CD4-positive, alpha-beta T cell treated with Interleukin-4 for 4 hours (primary cell): ENCODE data around the gene KAZALD1.
A peak's percentile ranks its signal among the peaks of the same experiment; 100 is the strongest.

Experiments used
- DNase-seq: peaks from one replicate; pipeline ENCODE4 v3.0.0-alpha.2; 2020

Gene KAZALD1

DNA sequence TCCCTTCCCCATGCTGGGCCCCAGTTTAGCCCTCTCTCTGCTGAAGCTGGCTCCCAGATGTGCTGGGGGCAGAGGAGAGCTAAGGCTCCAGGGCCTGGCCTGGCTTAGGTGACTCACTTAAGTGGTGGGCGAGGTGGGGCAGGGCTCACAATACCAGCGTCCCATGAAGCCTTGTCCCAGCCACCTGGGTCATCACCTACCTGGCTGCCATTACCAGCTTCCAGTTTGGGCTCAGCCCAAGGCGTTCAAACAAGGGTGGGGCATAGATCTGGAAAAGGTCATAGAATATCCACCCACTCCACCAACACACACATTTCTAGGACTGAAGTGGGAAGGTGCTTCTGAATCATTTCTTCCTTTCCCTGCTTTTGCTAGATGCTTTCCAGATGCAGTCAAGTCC, 8.3 kb downstream of the KAZALD1 start:
- DNase-seq, result no peak

DNA sequence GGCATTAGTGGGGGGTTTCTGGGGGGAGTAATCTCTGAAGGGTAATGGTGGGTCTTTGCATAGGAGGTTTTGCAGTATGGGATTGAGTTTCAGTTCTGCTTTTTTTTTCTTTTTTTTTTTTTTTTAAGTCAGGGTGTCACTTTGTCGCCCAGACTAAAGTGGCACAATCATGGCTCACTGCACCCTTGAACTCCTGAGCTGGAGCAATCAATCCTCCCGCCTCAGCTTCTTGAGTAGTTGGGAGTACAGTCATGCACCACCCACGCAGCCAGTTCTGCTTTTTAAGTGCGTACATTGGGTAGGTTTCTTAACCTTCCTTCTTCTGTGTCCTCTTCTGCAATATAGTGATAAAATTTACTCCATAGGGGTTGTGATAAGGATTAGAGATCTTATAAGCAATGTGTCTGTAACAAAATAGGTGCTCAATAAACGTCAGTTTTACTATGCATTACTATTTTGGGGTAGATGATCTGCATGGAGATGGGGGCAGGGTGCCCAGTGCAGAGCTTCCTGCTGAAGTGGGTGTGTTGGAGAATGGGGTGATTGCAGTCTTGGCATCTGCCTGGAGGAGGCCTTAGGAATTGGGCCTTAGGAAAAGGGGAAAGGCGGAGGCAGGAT, 9.6 kb downstream of the KAZALD1 start:
- peak; percentile 23 for DNase-seq

DNA sequence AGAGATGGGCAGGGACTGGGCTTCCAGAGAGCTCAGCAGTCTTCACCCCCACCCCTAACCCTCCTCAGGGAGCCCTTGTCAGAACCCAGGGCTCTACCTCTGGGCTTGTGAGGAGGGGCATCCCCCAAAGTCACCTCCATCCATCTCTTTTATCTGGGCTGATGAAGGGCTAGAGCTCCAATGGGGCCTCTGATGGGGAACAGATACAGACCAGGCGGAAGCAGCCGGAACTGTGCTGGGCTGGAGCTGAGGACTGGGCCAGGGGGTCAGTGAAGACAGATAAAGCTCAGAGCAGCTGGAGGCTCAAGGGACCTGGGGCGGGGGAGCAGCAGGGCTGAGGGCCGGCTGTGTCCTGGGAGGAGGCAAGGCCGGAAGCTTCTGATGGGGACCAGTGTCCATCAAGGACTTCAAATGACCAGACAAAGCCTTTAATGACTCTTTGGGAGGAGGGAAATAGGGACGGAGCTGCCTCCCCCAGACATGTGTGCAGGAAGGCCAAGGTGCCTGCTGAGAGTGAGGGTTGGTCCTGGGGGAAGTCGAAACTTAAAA, 10.2 kb downstream of the KAZALD1 start:
- no peak for DNase-seq

DNA sequence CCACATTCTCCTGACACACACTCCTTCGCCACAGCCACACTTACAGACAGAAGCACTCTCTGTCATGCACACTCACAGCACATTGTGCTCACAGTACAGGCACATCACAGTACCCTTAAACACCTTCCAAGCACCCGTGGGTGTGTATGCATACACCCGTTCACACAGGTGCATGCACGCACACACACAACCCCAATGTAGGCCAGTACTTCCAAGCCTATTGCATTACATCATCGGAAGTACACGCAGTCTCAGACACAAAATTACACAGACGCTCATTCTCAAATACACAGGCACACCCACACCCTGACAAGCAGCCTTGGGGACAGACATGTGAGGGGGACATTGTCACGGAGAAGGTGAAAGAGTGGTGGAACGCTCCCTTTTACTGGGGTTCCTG, 11.1 kb downstream of the KAZALD1 start:
- no peak for DNase-seq

DNA sequence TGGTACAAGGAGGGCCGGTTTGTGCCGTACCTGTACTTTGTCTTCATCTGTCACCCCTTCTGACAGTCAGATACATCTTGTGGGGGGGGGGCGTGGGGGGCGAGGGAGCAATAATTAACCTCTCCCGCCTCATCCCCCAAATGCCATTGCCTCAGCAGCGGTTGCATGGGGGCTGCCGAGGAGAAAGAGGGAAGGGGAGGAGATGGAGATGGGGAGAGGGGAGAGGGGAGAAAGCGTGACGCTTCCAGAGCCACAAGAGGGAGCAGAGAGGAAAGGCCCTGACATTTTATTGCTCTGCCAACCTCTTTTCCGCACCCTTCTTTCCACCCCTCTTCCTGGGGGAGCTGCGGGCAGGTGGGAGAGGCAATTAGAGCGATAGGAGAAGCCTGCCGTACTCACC, 11.8 kb downstream of the KAZALD1 start:
- DNase-seq, result no peak

DNA sequence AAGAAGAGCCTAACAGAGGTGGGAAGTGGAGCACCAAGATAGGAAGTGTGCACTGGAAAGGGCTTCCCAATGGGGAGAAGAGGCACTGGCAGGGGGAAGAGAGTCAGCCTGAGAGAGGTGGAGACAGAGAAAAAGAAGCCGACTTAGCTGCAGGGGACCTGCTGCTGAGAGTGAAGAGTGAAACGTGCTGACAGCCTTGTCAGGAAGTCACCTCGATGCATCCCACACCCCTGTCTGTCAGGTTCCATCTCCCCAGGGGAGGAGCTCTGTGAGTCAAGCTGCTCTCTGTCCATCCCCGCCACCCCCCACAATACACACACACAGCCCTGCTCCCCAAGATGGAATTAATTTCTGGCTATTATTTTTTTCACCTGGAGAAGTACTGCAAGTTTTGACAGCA, 14.0 kb downstream of the KAZALD1 start:
- DNase-seq, result no peak

DNA sequence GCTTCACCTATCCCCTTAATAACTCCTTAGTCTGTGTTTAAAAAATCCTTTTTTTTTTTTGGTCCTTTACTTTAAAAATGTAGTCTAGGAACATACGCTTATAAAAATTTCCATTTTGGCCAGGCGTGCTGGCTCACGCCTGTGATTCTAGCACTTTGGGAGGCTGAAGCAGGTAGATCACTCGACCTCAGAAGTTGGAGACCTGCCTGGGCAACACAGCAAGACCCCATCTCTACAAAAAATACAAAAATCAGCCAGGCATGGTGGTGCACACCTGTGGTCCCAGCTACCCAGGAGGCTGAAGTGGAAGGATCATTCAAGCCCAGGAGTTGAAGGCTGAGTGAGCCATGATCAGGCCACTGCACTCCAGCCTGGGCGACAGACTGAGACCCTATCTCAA, 14.8 kb downstream of the KAZALD1 start:
- no peak for DNase-seq

DNA sequence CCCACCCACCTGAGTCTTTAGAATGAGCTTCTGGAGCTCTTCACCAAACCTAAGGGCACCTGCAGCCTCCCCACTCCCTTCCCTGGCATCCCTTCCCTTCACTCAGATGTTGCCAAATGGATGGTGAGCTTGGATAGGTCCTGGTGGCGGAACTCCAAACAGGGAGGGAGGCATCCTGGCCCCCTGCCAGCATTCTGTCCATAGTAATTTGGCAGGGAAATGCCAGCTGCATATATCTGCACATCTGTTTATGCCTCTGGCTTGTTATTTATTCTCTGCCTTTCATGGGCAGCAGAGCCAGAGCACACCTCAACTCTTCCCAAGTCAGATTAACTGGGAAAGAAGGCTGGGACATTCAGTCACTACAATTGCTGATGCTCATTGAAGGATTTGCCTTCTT, 18.1 kb downstream of the KAZALD1 start:
- no peak for DNase-seq

DNA sequence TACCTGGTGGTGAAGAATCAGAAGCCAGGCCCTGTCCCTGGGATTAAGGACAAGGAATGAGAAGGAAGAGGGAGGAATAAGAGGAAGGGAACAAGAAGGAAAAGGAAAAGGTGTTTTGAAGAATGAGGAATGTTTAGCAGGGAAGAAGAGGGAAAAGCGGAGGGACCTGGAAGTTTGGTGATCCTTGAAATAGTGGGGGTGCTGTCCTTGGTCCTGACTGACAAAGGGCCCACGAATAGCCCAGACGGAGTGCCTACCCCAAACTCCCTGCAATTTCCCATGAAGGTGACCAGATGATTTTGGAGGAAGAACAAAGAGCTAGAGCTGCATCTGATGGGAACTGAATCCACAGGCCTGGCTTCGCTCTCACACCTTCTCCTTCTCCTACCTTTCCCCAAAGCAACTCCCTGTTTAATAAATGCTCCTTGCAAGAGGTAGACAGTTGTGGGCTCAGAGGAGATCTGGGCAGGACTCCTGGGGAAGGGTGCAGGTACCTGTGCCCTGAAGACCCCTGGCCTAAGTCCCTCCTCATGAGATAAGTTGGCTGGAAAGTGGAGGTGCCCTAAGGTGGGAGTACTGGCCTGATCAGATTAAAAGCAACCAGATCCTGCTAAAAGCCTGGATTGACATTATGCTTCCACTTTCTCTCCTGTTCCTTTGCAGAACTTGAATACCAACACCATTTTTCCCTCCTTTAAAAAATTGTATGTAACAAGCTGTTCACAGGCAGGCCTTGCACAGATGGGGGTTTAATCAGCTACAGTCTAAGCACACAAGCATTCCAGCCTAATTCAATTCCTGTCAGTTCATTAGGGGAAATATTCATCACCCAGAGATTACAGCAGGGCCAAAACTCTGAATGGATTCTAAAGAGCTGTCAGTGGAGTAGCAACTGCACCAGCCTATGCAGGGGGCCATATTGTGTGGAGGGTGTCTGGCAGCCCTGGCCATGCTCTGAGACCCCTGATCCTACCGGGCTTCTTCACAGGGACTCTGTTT, 19.4 kb downstream of the KAZALD1 start:
- no peak for DNase-seq

DNA sequence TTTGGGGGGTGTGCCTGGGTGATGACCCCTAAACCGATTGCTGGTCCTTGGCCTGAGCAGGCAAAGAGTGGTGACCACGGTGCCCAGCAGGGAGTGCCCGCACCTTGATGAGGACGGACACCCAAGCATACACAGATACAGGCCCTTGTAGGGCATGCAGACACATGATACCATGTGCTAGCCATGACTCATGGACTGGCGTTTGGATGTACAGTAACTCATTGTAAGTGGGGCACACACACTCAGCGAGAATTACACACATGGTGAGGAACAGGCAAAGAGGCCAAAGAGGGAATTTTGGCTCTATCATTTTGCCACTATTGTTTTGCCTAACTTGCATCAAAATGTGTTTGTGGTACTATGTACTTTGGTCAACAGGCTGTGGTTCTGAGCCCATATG, 24.1 kb downstream of the KAZALD1 start:
- no peak for DNase-seq

DNA sequence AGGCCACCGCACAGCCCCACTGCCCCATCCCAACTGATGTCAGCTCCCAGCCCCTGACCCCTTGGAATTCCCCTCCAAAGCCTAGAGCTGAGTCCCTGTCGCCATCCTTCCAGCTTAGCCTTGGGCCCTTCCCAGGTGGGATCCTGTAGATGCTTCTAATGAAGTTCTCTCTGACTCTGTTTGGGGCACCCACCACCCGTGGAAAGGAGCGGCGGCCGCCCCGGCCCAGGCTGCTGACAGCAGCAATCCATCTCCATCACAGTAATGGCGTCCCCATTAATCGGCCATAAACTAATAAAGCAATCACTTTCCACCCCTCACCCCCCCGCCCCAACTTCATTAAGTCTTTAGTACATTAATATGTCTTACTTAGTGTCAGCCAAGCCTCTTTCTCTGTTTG, 25.6 kb downstream of the KAZALD1 start:
- DNase-seq, result no peak

DNA sequence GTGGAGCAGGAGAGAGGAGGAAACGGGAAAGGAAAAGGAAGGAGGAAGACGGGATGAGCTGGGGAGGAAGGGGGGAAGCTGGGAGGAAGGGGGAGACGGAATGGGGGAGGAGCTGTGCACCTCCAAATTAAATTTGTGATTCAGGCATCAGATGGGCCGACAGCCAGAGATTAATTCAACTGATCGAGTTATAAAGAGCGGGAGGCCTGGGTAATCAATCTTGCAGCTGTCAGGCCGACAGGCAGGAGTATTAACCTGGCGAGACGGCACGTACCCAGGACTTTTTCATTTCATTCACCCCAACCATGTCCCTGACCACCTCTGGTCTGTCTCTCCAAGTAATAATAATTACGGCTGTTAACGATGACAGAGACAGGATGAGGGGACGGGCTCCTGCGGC, 26.2 kb downstream of the KAZALD1 start:
- no peak for DNase-seq

DNA sequence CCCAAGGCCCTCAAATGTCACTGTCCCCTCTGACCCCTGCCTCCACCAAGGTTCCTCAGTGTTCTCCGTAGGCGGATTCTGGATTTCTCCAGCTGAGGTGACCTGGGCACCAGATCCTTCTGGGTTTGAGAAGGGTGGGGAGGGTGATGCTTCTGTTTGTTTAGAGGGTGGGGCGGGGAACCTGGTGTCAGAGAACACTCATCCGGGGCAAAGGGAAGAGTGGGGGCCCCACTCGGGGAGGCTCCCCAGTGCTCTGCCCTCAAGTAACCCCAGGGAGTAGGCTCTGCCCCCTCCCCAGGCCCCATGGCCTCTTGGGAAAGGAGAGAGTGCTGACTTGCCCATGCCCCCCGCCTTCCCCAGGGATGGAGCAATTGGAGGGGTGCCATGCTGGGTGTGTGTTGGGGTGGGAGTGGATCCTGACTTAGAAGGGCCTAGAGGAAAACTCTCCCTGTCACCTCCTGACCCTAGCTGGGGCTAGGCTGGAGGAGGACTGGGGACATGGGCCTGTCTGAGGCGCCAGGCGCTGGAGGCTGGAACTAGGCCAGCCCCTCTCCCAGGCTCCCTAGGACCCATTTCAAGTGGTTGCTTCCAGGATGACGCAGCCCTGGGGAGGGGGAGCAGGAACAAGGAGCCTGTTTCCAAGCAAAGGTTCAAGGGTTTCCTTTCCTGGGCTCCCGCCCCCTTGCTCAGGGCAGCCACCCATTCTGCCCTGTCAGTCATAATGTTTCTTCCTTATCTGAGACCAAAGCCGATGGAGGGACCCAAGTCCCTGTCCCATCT, 27.9 kb downstream of the KAZALD1 start:
- DNase-seq, result no peak

DNA sequence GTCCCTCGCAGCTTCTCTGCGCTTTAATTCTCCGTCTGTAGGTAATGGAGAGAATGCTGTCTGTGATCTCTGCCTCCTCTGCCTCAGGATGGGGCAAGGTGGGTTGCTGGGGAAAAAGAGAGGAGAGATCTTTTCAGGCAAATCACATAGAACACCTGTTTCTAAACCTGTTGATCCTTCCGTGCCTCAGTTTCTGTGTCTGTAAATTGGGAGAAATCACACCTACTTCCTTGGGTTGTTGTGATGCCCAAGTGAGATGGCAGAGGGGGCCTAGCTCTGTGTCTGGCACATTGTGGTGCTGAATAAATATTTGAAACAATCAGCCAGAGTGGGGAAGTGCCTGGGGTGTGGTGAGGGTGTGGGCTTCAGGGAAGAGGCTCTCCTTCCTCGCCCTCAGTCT, 28.8 kb downstream of the KAZALD1 start:
- no peak for DNase-seq

DNA sequence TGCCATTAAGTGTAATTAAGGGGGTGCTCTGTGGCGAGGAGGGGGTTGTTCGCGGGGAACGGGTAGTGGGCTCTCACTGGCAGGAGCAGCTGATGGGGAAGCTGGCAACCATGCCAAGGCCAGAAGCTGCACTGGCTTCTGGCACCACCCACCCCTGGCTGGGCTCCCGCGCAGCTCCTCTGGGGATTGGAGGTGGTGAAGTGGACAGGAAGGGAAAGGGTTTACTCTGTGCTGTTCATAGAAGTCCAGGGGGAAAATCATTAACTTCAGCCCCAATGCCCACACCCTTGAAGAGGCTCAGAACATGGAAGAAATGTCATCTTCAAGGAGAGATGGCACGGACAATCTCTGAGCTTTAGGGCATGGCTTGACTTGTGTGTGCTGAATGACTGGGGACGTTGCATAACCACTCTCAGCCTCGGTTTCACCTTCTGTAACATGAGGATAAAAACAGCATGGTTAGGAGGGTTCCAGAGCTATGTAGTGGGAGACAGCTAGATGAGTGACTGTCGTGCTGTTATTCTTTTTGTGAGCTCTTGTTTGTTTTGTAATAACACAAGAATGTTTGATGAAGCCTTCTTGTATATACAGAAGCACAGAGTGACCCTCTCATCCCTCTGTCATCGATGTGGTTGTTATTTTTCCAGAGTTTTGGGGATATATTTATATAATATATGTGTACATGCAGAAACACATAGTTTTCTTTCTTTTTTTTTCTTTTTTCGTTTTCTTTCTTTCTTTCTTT, 29.9 kb downstream of the KAZALD1 start:
- no peak for DNase-seq

DNA sequence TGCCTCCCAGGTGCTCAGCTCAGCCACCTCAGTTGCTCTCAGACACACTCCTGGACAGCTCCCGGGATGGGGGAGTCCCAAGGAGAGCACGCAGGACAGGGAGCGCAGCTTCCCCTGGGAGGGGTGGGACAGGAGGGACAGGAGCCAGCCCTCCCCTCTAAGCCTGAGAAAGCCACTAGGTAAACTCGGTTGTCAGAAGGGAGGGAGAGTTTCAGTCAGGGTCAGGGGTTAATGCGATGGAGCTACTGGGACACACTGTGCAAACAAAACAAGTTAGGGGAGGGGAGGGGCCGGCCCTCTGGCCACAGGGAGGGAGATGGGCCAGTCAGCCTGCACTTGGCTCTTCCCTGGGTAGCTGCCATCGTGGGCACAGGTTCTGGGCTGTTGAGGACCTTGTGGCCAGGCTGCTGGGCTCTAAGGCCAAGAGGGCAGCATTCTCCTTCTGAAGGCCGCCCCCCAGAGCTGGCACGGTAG, 31.1 kb downstream of the KAZALD1 start:
- no peak for DNase-seq

DNA sequence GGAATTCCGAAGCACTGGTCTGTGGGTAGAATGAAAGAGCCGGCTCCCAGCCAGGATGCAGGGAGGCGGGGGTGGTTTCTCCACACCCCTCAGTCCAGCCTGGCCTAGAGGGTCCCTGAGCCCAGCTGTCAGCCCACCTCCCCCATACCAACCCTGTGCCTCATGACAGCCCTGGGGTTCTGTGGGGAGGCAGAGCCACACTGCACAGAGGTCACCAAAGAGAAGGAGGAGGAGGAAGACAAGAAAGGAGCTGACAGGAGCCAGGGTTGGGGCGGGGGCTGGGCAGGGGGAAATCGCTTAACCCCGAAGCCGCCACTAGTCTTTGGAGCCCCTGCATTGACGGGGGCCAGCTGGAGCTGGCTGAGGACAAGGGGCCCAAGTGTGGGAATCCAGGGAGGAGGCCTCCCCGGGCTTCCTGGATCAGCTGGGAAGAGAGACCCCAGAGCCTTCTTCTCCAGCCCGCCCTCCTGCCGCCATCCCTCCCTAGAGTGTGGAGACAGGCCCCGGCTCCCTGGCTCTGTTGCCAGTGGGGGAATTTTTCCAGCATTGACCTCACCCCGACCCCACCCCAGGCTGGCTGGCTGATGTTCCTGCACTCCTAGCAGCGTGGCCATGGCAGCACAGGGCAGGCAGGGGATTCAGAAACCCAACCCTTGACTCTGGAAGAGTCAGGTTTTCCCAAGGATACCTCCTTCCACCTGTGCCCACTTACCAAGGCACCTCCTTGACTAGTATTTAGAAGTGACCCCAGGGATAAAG, 32.5 kb downstream of the KAZALD1 start:
- DNase-seq, result no peak

DNA sequence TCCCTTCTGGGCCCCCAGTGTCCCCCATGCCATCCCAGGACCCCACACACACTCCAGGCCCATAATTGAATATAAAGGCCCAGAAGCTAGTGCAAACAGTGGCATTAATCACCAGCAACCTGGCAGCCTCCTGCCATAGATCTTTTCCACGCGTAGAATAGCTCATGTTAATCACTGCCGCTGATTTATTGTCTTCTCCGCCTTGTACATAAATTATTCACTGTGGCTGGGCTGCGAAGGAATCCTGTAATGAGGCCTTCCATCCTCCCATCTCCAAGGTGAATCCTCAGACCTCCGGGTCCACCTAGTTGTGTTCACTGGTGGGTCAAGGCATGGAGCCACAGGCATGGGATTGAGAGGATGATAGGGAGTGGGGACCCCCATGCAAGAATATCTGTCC, 33.2 kb downstream of the KAZALD1 start:
- DNase-seq, result no peak

DNA sequence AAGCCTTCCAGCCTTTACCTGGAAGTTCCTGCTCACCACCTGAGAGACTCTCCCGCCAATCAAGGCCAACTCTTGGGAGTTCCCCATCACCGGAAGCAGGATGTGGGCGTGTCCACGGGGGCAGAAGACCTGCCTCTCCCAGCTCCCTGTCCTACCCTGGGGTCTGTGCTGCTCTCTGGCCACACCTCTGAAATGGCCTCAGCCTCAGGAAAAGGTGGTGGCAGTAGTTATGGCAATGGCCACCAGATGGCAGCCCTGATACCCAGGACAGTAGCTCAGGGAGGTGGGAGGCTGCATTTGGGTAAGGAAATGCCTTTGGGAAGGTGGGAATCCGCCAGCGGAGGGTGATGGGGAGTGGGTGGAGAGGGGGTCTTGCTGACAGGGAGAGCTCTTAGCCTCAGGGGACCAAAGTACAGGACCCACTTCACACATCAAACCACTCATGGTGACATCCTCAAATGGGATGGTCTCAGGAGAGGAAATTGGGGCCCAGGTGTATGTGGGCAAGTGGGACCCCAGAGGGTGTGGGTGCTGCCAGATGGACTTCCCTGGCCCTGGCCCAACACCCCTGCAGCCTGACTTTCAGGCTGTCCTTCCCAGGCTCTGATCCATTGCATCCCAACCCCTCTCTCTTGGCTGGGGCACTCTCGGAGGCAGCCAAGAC, 33.9 kb downstream of the KAZALD1 start:
- peak; percentile 65 for DNase-seq

DNA sequence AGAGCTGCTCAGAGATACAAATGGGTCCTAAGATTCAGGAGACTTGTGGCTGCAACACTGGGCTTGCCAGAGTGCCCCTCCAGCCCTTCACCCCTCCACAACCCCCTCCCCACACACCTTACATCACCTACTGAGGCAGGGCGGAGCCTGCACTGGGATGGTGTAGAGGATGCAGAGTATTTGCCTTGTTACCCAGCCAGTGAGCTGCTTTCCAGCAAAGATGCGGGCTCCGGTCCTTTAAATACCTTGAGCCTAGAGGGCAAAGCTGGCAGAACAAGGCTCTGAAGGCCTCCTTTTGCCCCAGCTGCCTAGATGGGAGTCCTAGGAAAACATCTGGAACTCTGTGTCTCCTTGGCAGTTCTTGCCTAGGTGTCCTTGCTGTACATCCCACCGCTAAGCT, 34.6 kb downstream of the KAZALD1 start:
- no peak for DNase-seq

DNA sequence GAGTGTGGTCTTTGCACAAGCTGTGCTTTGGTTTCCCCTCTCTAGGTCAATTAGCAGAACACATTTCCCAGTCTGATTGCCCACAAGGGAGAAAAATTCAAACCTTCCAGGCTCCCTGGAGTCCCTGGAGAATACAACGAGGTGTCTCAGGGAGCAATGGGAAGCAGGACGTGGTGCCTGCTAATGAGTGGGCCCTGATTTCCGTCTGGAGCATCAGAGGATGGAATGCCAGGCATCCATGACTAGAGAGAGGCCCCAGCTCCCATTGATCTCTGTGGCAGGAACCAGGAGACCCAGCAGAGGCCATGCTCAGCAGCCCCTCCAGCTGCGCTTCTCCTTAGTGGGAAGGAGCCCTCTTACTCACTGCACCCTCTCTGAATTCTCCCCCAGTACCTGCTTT, 36.1 kb downstream of the KAZALD1 start:
- no peak for DNase-seq
